Kidney glomerular epithelial cell (primary cell): ENCODE results near the gene PRELID1.
A peak's percentile ranks its signal among the peaks of the same experiment; 100 is the strongest.
"Not testable (repeated sequence)": the region's sequence is repeated elsewhere in the genome, so short reads cannot be mapped to it uniquely, and the experiment has no call there.

Source experiments
- DNase-seq: peaks from one replicate; lab custom pipeline; 2025; lab: John Stamatoyannopoulos, UW

Gene PRELID1

DNA sequence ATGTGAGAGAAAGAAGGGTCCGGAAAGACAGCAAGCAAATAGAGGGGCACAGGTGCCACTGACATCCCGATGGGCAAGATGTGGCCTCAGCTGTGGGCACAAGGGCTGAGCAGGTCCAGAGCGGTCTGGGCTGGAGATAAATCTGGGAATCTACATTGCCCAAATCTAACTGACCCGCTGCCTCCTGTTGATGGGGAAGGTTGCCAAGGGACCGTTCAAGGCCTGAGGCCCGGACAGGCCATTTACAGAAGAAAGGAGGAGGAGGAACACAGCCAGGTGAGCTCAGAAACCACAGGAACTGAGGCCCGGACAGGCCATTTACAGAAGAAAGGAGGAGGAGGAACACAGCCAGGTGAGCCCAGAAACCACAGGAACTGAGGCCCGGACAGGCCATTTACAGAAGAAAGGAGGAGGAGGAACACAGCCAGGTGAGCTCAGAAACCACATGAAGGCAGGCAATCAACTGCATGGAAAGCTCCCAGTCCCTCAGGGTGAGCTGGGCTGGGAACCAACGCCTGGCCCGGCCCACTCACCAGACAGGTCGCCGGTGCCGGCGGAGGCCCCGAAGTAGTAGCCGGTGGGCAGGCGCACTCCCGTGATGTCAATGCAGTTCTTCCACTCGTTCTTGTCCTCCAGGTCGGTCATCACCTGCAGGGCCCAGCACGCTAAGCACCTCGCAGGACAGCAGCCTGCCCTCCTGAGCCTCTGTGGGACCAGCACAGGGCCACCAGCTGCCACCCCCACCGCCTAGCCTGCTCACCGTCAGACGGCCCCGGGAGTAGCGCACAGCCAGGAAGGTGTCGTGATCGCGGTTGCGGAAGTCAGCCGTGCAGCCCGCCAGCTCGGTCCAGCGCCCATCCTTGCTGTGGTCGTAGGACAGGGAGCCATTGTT is 33.2 kb downstream of the PRELID1 start:
- DNase-seq = no peak

- no peak for DNase-seq
Observed at GRCh38 chr5:177338251-177339106, 34.9 kb downstream of the PRELID1 start.

DNA sequence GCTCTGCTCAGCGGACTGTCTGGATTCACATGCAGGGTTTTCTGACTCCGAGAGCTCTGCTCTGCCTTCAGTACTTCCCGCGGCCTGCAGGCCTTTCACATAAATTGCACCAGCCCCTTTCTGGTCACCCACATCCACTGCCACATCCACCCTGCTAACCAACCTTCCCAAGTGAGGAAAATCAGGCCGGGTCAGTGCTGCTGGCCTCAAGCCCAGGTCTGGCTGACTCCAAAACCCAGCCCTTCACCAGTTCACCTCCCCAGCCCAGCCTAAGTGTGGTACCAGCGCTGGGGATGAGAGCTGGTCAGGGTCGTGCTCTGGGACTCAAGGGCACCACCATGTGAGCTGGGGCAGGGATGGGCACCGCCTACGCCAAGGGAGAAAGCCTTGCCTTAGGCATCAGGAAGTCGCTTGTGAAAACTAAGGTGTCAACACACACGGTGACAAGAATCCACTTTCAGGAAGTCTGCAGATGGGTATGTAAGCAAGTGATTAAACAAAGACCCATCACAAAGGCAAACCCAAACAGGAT is 35.6 kb downstream of the PRELID1 start:
- no peak for DNase-seq

GRCh38 chr5:177343000-177343399 is 39.4 kb downstream of the PRELID1 start:
- DNase-seq = not testable (repeated sequence)

DNA sequence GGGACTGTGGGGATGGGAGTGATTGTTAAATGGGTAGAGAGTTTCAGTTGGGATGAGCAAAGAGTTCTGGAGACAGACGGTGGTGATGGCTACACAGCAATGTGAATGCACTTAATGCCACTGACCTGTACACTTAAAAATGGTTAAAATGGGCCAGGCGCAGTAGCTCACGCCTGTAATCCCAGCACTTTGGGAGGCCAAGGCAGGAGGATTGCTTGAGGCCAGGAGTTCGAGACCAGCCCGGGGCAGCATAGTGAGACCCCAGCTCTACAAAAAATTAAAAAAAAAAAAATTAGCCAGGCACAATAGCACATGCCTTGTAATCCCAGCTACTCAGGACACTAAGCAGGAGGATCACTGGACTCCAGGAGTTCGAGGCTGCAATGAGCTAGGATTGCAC is 40.2 kb downstream of the PRELID1 start:
- DNase-seq = no peak

GRCh38 chr5:177344891-177345290 is 41.3 kb downstream of the PRELID1 start:
- no peak for DNase-seq

DNA sequence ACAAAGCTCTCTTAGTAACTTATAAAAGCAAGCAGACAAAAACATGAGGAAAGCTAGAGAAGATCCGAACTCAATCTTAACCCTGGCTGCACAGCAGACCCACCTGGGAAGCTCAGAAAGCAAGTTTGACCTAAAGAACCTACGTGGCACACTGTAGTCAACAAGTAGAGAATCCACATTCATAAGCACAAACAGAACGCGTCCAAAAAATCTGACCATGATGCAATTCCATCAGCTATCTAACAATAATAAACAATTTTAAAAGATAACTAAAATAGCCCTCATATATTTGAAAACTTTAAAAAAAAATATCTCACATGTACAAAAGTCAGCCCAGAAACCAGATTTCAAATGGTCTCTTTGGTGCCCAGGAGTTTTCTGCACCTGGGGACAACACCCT is 43.2 kb downstream of the PRELID1 start:
- no peak for DNase-seq

GRCh38 chr5:177347699-177348098 is 44.1 kb downstream of the PRELID1 start:
- no peak for DNase-seq

DNA sequence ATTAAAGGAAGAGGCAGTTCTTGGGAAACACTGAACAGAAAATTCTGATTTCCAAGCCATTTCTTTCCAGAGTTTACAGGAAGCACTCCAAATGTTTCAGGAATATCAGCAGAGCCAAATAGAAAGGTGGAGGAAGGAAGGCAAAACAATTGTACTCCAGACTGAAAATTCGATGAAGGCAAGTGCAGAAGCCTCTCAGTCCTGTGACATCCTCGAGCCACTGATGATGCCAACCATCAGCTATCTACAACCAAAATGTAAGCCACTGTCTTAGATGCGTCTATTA is 45.7 kb downstream of the PRELID1 start:
- DNase-seq = no peak

GRCh38 chr5:177349762-177350161 is 46.2 kb downstream of the PRELID1 start:
- no peak for DNase-seq

DNA sequence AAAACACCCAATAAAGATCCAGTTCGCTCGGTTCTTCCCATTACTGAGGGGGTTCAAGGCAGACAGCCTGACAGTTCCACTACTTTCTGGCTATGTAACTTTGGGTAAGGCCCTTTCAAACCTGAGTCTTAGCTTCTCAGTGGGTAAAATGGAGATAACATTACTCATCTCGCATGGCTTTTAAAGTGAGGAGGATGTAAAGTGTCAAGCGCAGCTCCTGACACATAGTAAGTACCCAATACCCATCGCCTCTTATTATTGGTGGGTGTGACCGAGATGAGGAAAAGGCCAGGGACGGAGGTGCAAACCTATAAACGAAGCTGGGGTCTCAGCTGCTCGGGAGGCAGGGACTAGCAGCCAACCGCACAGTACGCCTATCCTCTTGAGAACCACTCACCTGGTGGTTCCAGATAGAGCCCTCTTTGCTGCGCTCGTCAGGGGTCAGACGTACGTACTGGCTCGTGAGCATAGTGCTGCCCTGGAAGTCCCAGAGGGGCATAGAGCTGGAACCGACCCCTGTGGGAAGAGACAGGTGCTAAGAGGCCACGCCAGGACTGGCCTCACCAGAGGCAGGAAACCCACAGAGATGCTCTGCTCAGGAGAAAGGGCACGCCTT is 47.3 kb downstream of the PRELID1 start:
- DNase-seq = no peak

DNA sequence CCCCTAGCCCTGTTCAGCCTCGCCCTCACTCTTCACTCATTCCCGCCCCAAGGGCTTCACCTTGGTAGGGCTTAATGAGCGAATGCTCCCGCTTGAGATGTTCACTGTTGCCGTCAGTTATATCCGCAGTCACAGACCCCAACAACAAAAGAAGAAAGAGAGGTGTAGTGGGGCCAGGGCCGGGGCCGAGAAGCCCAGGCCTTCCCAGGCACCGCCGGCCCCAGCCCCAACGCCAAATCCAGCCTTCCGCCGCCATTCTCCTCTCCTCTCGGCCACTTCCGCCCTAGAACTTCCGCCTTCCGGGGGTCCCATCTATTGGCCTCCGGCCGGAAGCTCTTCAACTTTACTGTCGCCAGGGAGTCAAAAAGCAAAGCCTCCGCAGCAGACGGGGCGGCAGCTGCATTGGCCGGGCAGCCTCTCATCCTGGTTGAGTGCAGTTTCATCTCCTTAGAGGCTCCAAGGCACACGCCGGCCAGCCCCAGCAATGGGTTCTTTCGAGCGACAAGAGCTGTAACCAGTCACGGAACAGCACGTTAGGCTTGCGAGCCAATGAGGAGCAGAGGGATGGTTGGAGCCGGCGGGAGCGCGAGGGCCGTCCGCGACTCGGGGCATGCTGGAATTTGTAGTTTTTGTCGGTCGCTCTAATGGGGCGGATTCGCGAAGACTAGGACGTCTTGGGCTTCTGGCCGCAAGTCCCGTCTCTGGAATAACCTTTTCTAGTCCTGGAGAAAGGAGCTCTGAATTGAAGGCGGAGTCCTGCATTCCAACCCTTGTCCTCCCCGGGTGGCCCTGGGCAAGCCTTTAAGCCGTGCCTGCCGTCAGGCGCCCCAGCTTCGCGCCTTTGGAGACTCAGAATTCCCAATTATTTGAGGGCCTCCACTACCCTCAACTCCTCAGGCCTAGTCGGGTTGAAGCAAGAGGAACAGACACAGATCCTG is 48.1 kb downstream of the PRELID1 start, which contains the start of gene LMAN2:
Gene LMAN2, minus strand, starts transcription at position 277 of the 938 bp plus-strand sequence. Its CDS starts 21 bp downstream, at position 256.
- peak; percentile 99 for DNase-seq

GRCh38 chr5:177353093-177353492 is 49.5 kb downstream of the PRELID1 start:
- no peak for DNase-seq

GRCh38 chr5:177354256-177354655 is 50.7 kb downstream of the PRELID1 start:
- DNase-seq = no peak

DNA sequence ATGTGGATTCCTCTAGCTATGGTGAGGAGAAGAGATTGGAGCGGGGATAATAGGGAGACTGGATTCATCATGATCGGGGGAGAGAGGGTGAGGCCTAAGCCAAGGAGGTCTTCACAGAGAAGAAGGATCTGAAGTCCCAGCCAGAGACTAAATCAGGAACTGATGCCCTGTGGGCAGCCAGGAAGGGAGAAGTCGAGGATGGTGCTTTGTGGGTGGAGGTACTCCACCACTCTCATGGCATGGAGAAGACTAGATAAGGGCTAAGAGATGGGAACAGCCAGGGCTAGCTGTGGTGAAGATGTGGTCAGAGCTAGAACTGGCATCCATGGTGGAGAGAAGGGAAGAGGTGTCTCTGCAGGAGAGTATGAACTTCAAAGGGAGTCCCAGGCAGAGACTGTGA is 51.1 kb downstream of the PRELID1 start:
- DNase-seq = no peak

- no peak for DNase-seq
Observed at GRCh38 chr5:177355162-177355867, 51.7 kb downstream of the PRELID1 start.

GRCh38 chr5:177355868-177356168 is 52.2 kb downstream of the PRELID1 start:
- no peak for DNase-seq
